SU-DHL-6 (cell line): ENCODE results near the gene TRIML2.
"Not testable (repeated sequence)": the region's sequence is repeated elsewhere in the genome, so short reads cannot be mapped to it uniquely, and the experiment has no call there.

ENCODE experiments used
- CTCF ChIP-seq: fragments of 200-600 bp; sonication (generic); IDR thresholded peaks from one replicate; pipeline ENCODE4 v1.5.1; 2017; ENCODE audit warnings: antibody characterized with exemption, mild to moderate bottlenecking, low read length, moderate library complexity; ENCODE audit not compliant: insufficient read depth, poor library complexity, severe bottlenecking
- EZH2phosphoT487 ChIP-seq: fragments of 200-600 bp; sonication (generic), shearing (Covaris generic); conservative IDR thresholded peaks from 2 replicates; pipeline ENCODE4 v1.6.1; 2018; ENCODE audit warnings: mild to moderate bottlenecking, antibody characterized with exemption, low read length, moderate library complexity, mixed read lengths

- TF ChIP-seq CTCF, EZH2phosphoT487: not testable (repeated sequence)
Measured at GRCh38 chr4:188045461-188045860, 63.9 kb downstream of the TRIML2 start.
